DOHH2 (cell line): ENCODE results near the gene SHMT2.

ENCODE experiments used
- H3F3A ChIP-seq: fragments of 200-600 bp; sonication (generic), shearing (Covaris generic); 2 replicates; pipeline ENCODE4 v1.6.0; 2016; ENCODE audit warnings: antibody characterized with exemption, mild to moderate bottlenecking; ENCODE audit not compliant: control insufficient read depth, insufficient read depth
- H3K27ac ChIP-seq: fragments of 200-600 bp; sonication (generic); 2 replicates; pipeline ENCODE4 v1.5.1; 2014; ENCODE audit warnings: low read depth, mild to moderate bottlenecking, low read length, moderate library complexity
- H3K27me3 ChIP-seq: fragments of 200-600 bp; sonication (generic); 2 replicates; pipeline ENCODE4 v1.6.1; 2014; ENCODE audit warnings: mild to moderate bottlenecking, low read length, mixed read lengths; ENCODE audit not compliant: control insufficient read depth
- H3K36me3 ChIP-seq: fragments of 200-600 bp; sonication (generic); 2 replicates; pipeline ENCODE4 v1.6.1; 2014; ENCODE audit warnings: mild to moderate bottlenecking, low read length, moderate library complexity, mixed read lengths; ENCODE audit not compliant: control insufficient read depth
- H3K4me1 ChIP-seq: fragments of 200-600 bp; sonication (generic); 2 replicates; pipeline ENCODE4 v1.6.1; 2014; ENCODE audit warnings: mild to moderate bottlenecking, low read length, mixed read lengths; ENCODE audit not compliant: control insufficient read depth
- H3K4me2 ChIP-seq: fragments of 200-600 bp; sonication (generic); 2 replicates; pipeline ENCODE4 v1.6.0; 2014; ENCODE audit warnings: mild to moderate bottlenecking, low read length, moderate library complexity
- H3K4me3 ChIP-seq: fragments of 200-600 bp; sonication (generic); 2 replicates; pipeline ENCODE4 v1.5.1; 2014; ENCODE audit warnings: mild to moderate bottlenecking, low read length, mixed read lengths
- H3K79me2 ChIP-seq: fragments of 200-600 bp; sonication (generic); 2 replicates; pipeline ENCODE4 v1.6.1; 2014; ENCODE audit warnings: mild to moderate bottlenecking, low read length, mixed read lengths; ENCODE audit not compliant: control insufficient read depth
- H3K9me2 ChIP-seq: fragments of 200-600 bp; sonication (generic); replicated peaks from 2 replicates; pipeline ENCODE4 v1.6.1; 2014; ENCODE audit warnings: mild to moderate bottlenecking, low read length, mixed read lengths; ENCODE audit not compliant: control insufficient read depth
- H3K9me3 ChIP-seq: fragments of 200-600 bp; sonication (generic); 2 replicates; pipeline ENCODE4 v1.6.1; 2014; ENCODE audit warnings: antibody characterized with exemption, low read length, mixed read lengths; ENCODE audit not compliant: control insufficient read depth, insufficient read depth
- H4K20me1 ChIP-seq: fragments of 200-600 bp; sonication (generic); 2 replicates; pipeline ENCODE4 v1.6.0; 2014; ENCODE audit warnings: low read depth, mild to moderate bottlenecking, antibody characterized with exemption, low read length, moderate library complexity; ENCODE audit not compliant: control insufficient read depth, insufficient read depth
- CTCF ChIP-seq: fragments of 200-600 bp; sonication (generic); IDR thresholded peaks from one replicate; pipeline ENCODE4 v1.5.1; 2014; ENCODE audit warnings: antibody characterized with exemption, mild to moderate bottlenecking, low read depth, low read length; ENCODE audit not compliant: poor library complexity, severe bottlenecking
- EZH2phosphoT487 ChIP-seq: fragments of 200-600 bp; sonication (generic); IDR thresholded peaks from 2 replicates; pipeline ENCODE4 v1.6.1; 2017; ENCODE audit warnings: borderline replicate concordance, mild to moderate bottlenecking, antibody characterized with exemption, low read length, moderate library complexity, mixed read lengths

SHMT2 gene

GRCh38 chr12:57247041-57247440, 17.5 kb downstream of the SHMT2 start:
- Histone ChIP-seq H3K36me3 (peaks cover 12% of the 10 kb centered on the region), H4K20me1 (no peaks in the 10 kb centered on the region), H3F3A (peaks cover under 1% of the 10 kb centered on the region), H3K4me1 (peaks cover 24% of the 10 kb centered on the region), H3K27me3 (no peaks in the 10 kb centered on the region), H3K79me2 (peaks cover 7% of the 10 kb centered on the region), H3K9me3 (no peaks in the 10 kb centered on the region), H3K4me2 (no peak overlapping the region), H3K9me2 (no peaks in the 10 kb centered on the region), H3K4me3 (no peak overlapping the region), H3K27ac (no peak overlapping the region)
- no peak for TF ChIP-seq CTCF
- TF ChIP-seq EZH2phosphoT487 = no peak

- peak overlapping the region; percentile 66 for H3K4me2 ChIP-seq
Measured at GRCh38 chr12:57248934-57249742, 19.6 kb downstream of the SHMT2 start.

GRCh38 chr12:57250541-57250940, 21.0 kb downstream of the SHMT2 start:
- no peak overlapping the region for H3K27ac ChIP-seq

More at GRCh38 chr12:57248934-57249742, 19.6 kb downstream of the SHMT2 start:
- H3K9me3 ChIP-seq = no peaks in the 10 kb centered on the region
- peak overlapping the region; percentile 16 for H3K27ac ChIP-seq
- H3K27me3 ChIP-seq = no peaks in the 10 kb centered on the region
- H3K9me2 ChIP-seq = no peaks in the 10 kb centered on the region
- H3F3A ChIP-seq = 0 out of 2 replicates have a peak, but pooled peaks cover 2% of the 10 kb centered on the region
- peaks cover 12% of the 10 kb centered on the region for H3K36me3 ChIP-seq
- H4K20me1 ChIP-seq = no peaks in the 10 kb centered on the region
- peak overlapping the region; percentile 69 for H3K4me3 ChIP-seq
- peaks cover 17% of the 10 kb centered on the region for H3K4me1 ChIP-seq
- TF ChIP-seq EZH2phosphoT487 (no peak), CTCF (peak; percentile 63)
- peaks cover 3% of the 10 kb centered on the region for H3K79me2 ChIP-seq

More at GRCh38 chr12:57250541-57250940, 21.0 kb downstream of the SHMT2 start:
- no peaks in the 10 kb centered on the region for H3K9me3 ChIP-seq
- no peaks in the 10 kb centered on the region for H4K20me1 ChIP-seq
- H3K36me3 ChIP-seq = peaks cover 7% of the 10 kb centered on the region
- H3K4me1 ChIP-seq = peaks cover 12% of the 10 kb centered on the region
- H3K27me3 ChIP-seq = no peaks in the 10 kb centered on the region
- H3K9me2 ChIP-seq = no peaks in the 10 kb centered on the region
- TF ChIP-seq CTCF (no peak), EZH2phosphoT487 (no peak)
- peaks cover 3% of the 10 kb centered on the region for H3K79me2 ChIP-seq
- H3F3A ChIP-seq = 0 out of 2 replicates have a peak, but pooled peaks cover 2% of the 10 kb centered on the region
- no peak overlapping the region for H3K4me2 ChIP-seq
- no peak overlapping the region for H3K4me3 ChIP-seq
